ENCODE results near the gene VCL.

DNA sequence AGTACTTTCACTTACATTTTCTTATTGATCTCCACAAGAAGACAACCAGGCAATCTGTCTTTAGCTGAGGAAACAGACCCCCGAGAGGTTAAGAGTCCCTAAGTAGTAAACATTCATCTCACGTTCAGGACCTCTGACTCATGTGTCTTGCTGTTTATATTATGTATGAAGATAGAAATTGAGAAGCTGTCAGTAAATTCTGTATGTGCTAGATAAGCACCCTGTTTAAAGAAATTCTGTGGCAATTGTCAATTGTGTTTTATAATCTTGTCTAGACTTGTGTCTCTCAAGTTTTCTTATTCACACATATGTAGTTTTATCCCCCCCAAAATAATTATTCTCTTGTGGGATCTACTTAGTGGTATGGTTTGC is 167.6 kb downstream of the VCL start:
- TF ChIP-seq POLR2A (IDR thresholded peaks at IDR 0.05), result no peak
- TF ChIP-seq, protein P1, sequence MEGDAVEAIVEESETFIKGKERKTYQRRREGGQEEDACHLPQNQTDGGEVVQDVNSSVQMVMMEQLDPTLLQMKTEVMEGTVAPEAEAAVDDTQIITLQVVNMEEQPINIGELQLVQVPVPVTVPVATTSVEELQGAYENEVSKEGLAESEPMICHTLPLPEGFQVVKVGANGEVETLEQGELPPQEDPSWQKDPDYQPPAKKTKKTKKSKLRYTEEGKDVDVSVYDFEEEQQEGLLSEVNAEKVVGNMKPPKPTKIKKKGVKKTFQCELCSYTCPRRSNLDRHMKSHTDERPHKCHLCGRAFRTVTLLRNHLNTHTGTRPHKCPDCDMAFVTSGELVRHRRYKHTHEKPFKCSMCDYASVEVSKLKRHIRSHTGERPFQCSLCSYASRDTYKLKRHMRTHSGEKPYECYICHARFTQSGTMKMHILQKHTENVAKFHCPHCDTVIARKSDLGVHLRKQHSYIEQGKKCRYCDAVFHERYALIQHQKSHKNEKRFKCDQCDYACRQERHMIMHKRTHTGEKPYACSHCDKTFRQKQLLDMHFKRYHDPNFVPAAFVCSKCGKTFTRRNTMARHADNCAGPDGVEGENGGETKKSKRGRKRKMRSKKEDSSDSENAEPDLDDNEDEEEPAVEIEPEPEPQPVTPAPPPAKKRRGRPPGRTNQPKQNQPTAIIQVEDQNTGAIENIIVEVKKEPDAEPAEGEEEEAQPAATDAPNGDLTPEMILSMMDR (IDR thresholded peaks at IDR 0.05), result no peak
